SU-DHL-6 (cell line): ENCODE data around the gene FGA.

Experiments used
- H2AFZ ChIP-seq: fragments of 200-600 bp; sonication (generic); 2 replicates; pipeline ENCODE4 v1.6.1; 2014; ENCODE audit warnings: low read depth, mild to moderate bottlenecking, moderate library complexity, mixed read lengths, antibody characterized with exemption, low read length; ENCODE audit not compliant: severe bottlenecking
- H3F3A ChIP-seq: fragments of 200-600 bp; shearing (Covaris generic); 2 replicates; pipeline ENCODE4 v1.6.0; 2016; ENCODE audit warnings: antibody characterized with exemption, mild to moderate bottlenecking; ENCODE audit not compliant: insufficient read depth
- H3K27ac ChIP-seq: fragments of 200-600 bp; sonication (generic); 2 replicates; pipeline ENCODE4 v1.5.1; 2016; ENCODE audit warnings: low read depth, mild to moderate bottlenecking, low read length, moderate library complexity, mixed read lengths
- H3K27me3 ChIP-seq: fragments of 200-600 bp; sonication (generic), shearing (Covaris generic); 2 replicates; pipeline ENCODE4 v1.6.0; 2014; ENCODE audit warnings: mild to moderate bottlenecking, low read length
- H3K36me3 ChIP-seq: fragments of 200-600 bp; sonication (generic); 2 replicates; pipeline ENCODE4 v1.6.1; 2014; ENCODE audit warnings: mild to moderate bottlenecking, low read length, mixed read lengths
- H3K4me2 ChIP-seq: fragments of 300-600, 200-600 bp; shearing (Covaris generic), sonication (generic); 2 replicates; pipeline ENCODE4 v1.6.0; 2014; ENCODE audit warnings: low read length, low read depth, mild to moderate bottlenecking; ENCODE audit not compliant: poor library complexity, severe bottlenecking
- H3K4me3 ChIP-seq: fragments of 200-600 bp; sonication (generic); 2 replicates; pipeline ENCODE4 v1.5.1; 2014; ENCODE audit warnings: antibody characterized with exemption, low read length, mild to moderate bottlenecking, mixed read lengths; ENCODE audit not compliant: insufficient read depth, poor library complexity, severe bottlenecking
- H3K79me2 ChIP-seq: fragments of 200-600 bp; sonication (generic); 2 replicates; pipeline ENCODE4 v1.6.1; 2014; ENCODE audit warnings: mild to moderate bottlenecking, low read length, moderate library complexity; ENCODE audit not compliant: insufficient read depth
- H3K9ac ChIP-seq: fragments of 200-600 bp; sonication (generic); 2 replicates; pipeline ENCODE4 v1.7.0; 2014; ENCODE audit warnings: mild to moderate bottlenecking, low read length
- H3K9me2 ChIP-seq: fragments of 200-600 bp; sonication (generic); replicated peaks from 2 replicates; pipeline ENCODE4 v1.6.1; 2014; ENCODE audit warnings: low read length; ENCODE audit not compliant: insufficient read depth
- H3K9me3 ChIP-seq: fragments of 200-600 bp; sonication (generic); 2 replicates; pipeline ENCODE4 v1.6.1; 2014; ENCODE audit warnings: low read length, mixed read lengths; ENCODE audit not compliant: insufficient read depth
- H4K20me1 ChIP-seq: fragments of 200-600 bp; sonication (generic); 2 replicates; pipeline ENCODE4 v1.6.1; 2014; ENCODE audit warnings: low read depth, mild to moderate bottlenecking, antibody characterized with exemption, low read length, moderate library complexity, mixed read lengths
- CTCF ChIP-seq: fragments of 200-600 bp; sonication (generic); IDR thresholded peaks from one replicate; pipeline ENCODE4 v1.5.1; 2017; ENCODE audit warnings: antibody characterized with exemption, mild to moderate bottlenecking, low read length, moderate library complexity; ENCODE audit not compliant: insufficient read depth, poor library complexity, severe bottlenecking
- EZH2phosphoT487 ChIP-seq: fragments of 200-600 bp; sonication (generic), shearing (Covaris generic); conservative IDR thresholded peaks from 2 replicates; pipeline ENCODE4 v1.6.1; 2018; ENCODE audit warnings: mild to moderate bottlenecking, antibody characterized with exemption, low read length, moderate library complexity, mixed read lengths

Gene FGA

GRCh38 chr4:154582723-154583122 lies 7.8 kb downstream of the FGA start:
- Histone ChIP-seq H2AFZ (no peak overlapping the region), H4K20me1 (no peaks in the 10 kb centered on the region), H3K79me2 (no peaks in the 10 kb centered on the region), H3K4me3 (no peak overlapping the region), H3F3A (no peaks in the 10 kb centered on the region), H3K27me3 (no peaks in the 10 kb centered on the region), H3K27ac (no peak overlapping the region), H3K4me2 (no peak overlapping the region), H3K9ac (no peak overlapping the region), H3K9me2 (no peaks in the 10 kb centered on the region), H3K36me3 (no peaks in the 10 kb centered on the region), H3K9me3 (no peaks in the 10 kb centered on the region)
- TF ChIP-seq CTCF (no peak), EZH2phosphoT487 (no peak)

- H3F3A ChIP-seq, result no peaks in the 10 kb centered on the region
- no peaks in the 10 kb centered on the region for H4K20me1 ChIP-seq
- no peak overlapping the region for H3K4me3 ChIP-seq
- no peaks in the 10 kb centered on the region for H3K36me3 ChIP-seq
- no peak overlapping the region for H3K9ac ChIP-seq
- H3K4me2 ChIP-seq, result no peak overlapping the region
- no peaks in the 10 kb centered on the region for H3K9me3 ChIP-seq
- no peak overlapping the region for H2AFZ ChIP-seq
- H3K27ac ChIP-seq, result no peak overlapping the region
- TF ChIP-seq EZH2phosphoT487 (no peak), CTCF (no peak)
- no peaks in the 10 kb centered on the region for H3K79me2 ChIP-seq
- H3K27me3 ChIP-seq, result no peaks in the 10 kb centered on the region
- H3K9me2 ChIP-seq, result no peaks in the 10 kb centered on the region
Measured at GRCh38 chr4:154579927-154580326, 10.6 kb downstream of the FGA start.

- Histone ChIP-seq H2AFZ (no peak overlapping the region), H3K36me3 (no peaks in the 10 kb centered on the region), H3K9ac (no peak overlapping the region), H3K9me2 (no peaks in the 10 kb centered on the region), H3K9me3 (no peaks in the 10 kb centered on the region), H4K20me1 (no peaks in the 10 kb centered on the region), H3K79me2 (no peaks in the 10 kb centered on the region), H3K4me2 (no peak overlapping the region), H3K27me3 (no peaks in the 10 kb centered on the region), H3K27ac (no peak overlapping the region), H3F3A (no peaks in the 10 kb centered on the region), H3K4me3 (no peak overlapping the region)
- TF ChIP-seq CTCF (no peak), EZH2phosphoT487 (no peak)
Measured at GRCh38 chr4:154578919-154579318, 11.6 kb downstream of the FGA start.
